Jurkat, Clone E6-1 (cell line): Measurements from ENCODE around the gene S100PBP.

ENCODE experiments used
- DNase-seq: peaks from one replicate; pipeline ENCODE4 v3.0.0-alpha.2; 2011; ENCODE audit warnings: low read depth, low spot score
- H3K4me3 ChIP-seq: 2 replicates; pipeline ENCODE4 v1.5.1; 2011; ENCODE audit warnings: mild to moderate bottlenecking, low read length, control low read depth, moderate library complexity

S100PBP gene

DNA sequence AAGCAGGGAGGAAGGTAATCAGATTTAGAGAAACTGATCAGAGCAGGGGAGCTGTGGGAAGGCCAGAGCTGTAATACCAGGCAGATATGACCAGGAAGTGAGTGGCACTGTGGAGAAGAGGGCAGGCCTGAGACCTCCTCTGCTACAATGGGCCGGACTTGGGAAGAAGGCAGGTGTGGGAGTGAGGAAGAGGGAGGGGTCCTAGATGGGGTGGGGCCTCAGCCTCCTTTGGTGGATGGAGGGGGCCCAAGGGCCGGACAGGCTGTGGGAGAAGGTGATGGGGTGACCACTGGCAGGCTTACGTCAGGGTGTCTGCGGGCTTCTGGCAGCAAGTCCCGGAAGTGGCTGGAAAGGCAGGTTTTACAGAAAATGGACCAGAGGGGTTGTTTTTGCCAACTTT lies 63.8 kb downstream of the S100PBP start:
- no peak for DNase-seq
- H3K4me3 ChIP-seq = no peak overlapping the region

DNA sequence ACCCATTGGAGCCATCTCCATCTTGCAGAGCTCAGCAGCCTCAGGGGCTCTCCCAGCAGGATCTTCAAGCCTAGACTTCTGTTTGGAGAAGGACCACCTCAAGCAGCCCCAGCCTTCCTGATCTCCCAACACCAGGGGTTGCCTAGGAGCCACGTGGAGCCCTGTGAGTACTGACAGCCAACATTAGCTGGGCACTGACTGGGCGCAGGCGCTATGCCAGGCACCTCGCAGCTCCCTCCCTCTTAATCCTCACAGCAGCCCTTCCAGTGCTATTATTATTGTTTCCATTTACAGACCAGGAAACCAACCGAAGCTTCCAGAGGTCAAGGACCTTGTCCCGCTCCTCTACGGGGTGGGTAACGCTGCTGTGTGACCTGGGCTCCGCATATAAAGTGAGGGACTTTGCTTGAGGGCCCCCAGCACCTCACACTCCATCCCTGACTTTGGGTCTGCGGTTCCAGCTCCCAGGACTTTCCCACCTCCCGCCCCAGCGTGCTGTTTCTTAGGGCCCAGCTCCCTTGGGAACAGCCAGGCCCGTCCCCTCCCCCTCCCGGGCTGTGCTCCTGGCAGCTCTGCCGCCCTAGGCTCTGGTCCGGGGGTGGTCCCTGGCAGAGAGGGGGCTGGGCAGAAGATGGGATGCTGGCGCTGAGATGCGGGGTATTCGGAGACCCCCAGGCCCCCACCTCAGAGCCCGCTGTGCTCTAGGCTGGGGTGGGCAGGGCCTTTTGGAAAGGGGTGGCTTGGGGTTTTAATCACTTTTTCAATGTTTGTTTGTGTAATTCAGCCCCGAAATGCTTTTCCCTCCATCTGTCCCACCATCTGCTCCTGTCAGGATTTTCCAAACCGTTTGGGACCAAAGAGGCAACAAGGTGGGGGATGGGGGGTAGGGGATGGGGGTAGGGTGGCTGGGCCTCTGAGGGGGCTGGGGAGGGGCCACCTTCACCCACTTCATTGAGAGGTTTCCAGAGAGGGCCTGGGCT lies 64.7 kb downstream of the S100PBP start:
- no peak overlapping the region for H3K4me3 ChIP-seq
- no peak for DNase-seq

DNA sequence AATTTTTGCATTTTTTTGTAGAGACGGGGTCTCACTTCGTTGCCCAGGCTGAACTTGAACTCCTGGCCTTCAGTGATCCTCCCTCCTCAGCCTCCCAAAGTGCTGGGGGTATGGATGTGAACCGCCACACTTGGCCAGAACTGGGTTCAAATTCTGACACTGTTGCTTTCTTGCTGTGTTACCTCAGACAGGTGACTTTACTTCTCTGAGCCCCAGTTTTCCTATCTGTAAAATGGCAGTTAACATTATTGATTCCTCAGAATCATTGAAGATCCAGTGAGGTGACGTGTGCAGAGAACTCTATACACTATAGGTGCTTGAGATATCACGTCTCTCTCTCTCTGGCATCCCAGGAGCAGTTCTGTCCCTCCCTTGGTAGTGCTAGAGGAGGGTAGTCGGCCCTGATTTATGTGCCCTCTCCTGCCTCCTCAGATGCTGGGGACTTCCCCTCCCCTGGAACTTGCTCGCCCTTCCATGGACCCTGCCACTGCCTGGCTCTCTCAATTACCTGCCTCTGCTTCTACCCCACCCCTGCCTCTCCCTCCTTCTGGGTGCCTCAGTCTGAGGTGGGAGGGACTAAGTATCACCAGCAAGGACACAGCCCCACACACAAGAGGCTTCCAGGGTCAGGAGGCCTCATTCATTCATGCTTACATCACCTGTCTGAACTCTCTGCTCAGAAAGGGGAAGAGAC lies 66.0 kb downstream of the S100PBP start:
- no peak for DNase-seq
- H3K4me3 ChIP-seq = no peak overlapping the region

DNA sequence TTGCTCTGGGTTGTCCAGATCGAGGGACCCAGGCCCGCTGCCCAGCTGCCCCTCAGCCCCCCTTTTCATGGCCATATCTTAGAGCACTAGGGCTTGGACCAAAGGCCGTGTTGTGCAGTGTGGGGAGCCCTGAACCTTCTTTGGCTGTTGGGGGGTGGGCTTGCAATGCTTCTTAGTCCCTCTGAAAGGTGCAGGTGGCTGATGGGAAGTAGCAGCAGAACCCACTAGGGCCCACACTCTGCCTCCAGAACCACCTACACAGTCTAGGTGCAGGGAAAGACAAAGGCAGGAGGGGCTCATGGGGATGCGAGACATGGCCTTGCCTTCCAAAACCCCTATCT lies 66.5 kb downstream of the S100PBP start:
- H3K4me3 ChIP-seq = no peak overlapping the region
- no peak for DNase-seq

DNA sequence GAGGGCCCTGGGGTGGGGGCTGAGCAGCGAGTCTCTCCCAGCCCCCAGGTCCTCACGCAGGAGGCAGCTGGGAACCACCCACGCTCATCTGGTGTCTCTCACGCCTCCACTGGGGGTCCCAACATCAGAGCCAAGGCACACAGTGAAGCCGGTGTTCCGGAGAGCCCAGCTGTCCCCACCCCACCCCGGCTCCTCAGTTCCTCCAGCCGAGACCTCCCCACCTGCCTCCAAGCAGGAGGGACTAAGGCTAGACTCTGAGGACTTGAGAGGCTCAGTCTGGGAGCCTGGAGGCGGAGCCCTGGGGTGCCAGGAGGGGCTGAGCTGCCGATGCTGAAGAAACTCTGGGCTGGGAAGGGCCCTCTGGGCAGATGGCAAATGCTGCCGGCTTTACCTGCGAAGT lies 67.3 kb downstream of the S100PBP start:
- DNase-seq = no peak
- no peak overlapping the region for H3K4me3 ChIP-seq

DNA sequence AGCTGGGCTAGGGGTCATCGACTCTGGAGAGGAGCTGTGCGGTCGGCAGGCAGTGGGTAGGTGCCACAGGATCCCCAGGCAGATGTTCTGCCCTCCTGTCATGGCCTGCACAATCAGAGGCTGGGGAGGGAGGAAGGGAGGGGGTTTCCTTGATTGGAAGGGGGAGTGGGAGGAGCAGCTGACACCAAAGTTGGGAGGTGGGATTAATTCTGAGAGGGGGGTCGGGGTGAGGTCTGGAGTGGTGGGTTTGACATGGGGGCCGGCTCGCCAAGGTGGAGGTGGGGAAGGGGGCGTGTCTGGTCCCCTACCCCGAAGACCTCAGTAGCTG lies 68.2 kb downstream of the S100PBP start:
- H3K4me3 ChIP-seq = no peak overlapping the region

DNA sequence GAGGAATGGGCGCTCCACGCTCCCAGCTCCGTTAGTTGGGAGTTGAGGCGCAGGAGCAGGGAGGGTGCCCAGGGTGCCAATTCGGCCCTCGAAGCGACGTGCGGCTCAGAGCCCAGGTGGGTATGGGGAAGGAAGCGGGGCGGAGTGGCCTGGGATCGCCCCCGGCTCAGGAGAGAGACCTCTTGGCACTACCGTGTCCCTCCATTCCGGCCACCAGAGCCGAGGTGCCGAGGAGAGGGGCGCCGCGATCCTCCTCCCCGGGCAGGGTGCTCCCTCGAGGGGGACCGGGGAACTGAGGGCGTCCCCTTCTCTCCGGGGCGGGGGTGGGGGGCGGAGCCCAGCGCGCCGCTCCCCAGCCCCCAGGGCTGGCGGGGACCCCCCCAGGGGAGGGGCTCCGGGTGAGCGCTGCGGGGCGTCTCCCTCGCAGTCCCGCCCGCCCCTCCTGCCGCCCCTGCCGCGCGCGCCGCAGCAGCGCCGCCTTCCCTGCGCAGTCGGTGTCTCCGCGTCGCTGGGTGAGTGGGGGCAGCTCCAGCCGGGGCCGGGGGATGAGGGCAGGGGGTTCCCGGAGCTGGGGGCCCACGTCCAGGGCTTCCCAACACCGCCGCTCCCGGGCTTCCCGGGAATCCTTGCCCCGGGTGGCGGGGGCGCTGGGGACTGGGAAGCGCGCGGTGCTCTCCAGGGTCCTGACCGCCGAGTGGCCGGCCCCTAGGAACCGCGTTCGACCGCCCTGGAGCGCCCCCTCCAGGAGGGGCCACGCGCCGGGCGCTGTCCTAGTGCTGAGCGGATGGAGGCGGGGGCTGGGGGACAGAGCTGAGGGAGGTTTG lies 68.8 kb downstream of the S100PBP start, which contains the start of gene HPCA:
Gene HPCA, plus strand, starts transcription at position 488 of the 824 bp plus-strand sequence. CDS start 2,408 bp downstream, outside the sequence.
- no peak for DNase-seq
- no peak within 1 kb of the TSS for H3K4me3 ChIP-seq

More for the DNA sequence above, 68.2 kb downstream of the S100PBP start:
- no peak for DNase-seq

DNA sequence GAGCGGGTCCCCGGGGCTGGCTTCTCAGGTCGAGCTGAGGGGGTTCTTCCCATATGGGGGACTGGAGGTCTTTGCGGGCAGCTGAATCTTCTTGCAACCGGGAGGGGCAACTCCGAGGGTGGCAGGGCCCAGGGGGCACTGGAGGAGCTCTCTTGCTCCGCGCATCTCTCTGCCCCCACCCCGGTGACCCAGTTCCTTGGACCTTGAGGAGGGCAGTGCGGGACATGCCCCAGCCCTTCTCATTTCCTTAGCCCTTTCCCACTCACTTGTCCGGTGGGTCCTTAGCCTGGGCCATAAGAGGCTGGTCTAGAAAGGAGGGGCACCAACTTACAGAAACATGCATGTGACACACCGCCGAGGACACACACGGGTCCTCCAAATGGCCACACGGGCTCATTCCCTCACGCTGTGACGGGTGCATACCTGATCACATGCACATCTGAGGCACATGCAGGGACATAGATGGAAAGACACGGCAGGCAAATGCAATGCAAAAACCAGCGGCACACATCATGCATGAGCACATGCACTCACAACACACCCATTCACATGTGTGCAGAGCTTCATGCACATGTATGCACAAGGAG lies 69.5 kb downstream of the S100PBP start:
- no peak overlapping the region for H3K4me3 ChIP-seq

DNA sequence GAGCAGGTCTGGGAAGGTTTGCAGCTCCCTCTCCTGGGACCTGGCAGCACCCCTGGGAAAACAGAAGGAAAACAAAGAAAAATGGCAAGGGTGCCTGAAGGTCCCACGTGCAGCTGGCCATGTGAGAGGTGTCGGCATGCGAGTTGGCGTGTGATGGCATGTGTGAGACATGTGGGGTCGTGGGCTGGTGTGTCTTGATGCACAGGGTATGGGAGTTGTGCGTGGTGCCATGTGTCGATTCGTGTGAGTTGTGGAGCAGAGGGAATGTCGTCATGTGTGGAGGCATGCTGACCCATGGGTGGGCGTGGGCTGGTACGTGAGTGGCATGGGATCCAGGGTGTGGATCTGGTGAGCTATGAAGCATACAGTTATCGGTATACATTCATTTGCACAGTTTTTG lies 70.2 kb downstream of the S100PBP start:
- no peak overlapping the region for H3K4me3 ChIP-seq
- no peak for DNase-seq

More for the DNA sequence above, 69.5 kb downstream of the S100PBP start:
- no peak for DNase-seq

DNA sequence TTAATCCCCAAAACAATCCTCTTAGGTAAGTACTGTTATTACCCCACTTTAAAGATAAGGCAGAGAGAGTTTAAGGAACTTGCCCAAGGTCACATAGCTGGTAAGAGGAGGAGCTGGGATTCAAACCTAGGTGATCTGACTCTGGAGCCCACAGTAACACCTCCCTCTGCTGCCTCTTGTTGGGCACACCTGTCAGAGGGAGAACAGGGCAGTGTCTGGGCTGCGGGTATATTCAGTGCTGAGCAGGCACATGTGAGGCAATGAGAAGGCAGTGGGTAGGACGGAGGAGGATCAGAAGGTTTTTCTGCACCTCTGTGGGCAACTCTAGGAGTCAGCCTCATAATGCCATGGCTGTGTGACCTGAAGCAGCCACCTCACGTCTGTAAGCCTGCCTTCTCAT lies 70.7 kb downstream of the S100PBP start:
- no peak overlapping the region for H3K4me3 ChIP-seq
- DNase-seq = no peak

DNA sequence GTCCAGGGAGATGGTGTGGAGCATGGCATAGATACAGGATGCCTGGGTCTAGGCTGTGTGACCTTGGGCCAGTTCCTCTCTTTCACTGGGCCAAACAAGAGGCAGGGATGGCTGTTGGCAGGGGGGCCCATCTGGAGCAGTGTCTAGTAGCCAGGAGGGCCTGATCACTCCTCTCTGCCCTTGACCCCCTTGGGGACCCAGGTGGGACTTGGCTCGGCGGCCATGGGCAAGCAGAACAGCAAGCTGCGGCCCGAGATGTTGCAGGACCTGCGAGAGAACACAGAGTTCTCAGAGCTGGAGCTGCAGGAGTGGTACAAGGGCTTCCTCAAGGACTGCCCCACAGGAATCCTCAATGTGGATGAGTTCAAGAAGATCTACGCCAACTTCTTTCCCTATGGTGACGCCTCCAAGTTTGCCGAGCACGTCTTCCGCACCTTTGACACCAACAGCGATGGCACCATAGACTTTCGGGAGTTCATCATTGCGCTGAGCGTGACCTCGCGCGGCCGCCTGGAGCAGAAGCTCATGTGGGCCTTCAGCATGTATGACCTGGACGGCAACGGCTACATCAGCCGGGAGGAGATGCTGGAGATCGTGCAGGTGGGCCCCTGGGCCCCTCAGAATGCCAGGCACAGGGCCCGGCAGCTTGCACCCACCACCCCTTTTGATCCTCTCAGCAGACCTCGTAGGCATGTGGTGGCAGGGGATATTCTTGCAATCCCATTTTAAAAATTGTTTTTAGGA lies 71.4 kb downstream of the S100PBP start:
- H3K4me3 ChIP-seq = no peak overlapping the region
- DNase-seq = no peak

DNA sequence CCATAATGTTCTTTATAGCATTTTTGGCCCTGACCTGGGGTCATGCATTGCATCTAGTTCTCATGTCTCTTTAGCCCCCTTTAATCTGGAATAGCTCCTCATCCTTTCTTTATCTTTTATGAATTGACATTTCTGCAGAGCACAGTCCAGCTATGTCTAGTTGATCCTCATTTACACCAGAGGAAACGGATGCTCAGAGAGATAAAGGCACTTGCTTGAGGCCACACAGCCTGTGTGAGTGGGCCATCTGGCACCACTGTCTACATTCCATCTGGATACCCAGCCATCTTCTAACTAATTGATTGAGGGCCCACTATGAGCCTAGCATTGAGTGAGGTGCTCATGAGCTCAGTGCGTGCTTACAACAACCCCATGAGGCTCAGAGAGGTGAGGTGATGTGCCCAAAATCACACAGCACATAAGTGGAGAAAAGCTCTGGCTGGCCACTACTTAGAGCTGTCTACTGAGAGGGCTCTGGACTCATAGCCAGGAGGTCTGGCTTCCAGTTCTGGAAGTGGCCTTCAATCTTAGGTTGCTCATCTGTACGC lies 72.4 kb downstream of the S100PBP start:
- no peak overlapping the region for H3K4me3 ChIP-seq
- DNase-seq = no peak

DNA sequence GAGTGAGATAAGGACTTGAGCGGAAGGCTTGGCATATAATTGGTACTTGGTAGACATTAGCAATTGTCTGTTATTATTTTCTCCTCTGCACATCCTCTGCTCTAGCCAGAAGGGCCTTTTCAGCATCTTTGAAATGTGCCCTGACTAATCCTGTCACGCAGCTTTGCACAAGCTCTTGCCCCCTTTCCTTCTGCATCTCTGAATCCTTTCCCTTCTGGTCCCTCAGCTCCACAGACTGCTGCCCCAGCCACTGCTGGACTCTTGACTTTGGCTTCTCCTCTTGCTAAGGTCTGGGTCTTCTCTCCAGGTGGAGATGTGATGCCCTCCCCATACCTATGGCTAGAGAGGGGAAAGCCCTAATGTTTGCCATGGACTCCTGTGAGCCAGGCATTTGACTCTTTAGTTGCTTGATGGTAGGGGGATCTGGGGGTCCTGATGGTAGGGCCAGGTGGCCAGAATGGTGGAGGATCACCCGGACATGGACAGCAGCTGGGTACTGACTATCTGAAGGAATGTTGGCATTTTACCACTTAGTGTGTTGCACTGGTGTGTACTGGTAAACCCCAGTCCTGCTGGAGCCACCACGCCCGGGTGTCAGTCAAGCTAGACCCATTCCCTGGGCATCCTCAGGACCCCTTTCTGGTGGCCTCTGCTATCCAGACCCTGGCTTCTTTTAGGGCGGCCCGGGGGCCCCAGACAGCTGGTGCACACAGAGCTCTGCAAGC lies 73.2 kb downstream of the S100PBP start:
- no peak overlapping the region for H3K4me3 ChIP-seq
- DNase-seq = no peak

DNA sequence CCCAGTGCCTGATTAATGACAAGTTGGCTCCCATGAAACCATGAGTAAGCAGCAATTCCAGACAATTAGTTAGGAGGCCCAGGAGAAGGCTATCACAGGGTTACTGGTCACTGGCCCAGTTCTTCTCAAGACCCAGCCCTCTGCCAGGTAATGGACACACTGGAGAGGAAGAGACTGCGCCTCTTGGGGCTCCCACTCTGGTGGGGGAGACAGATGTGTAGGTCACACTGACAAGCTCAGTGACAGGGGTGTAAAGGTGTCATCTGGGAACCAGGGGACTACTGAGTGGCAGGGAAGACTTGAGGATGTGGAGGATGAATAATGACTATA lies 73.8 kb downstream of the S100PBP start:
- no peak overlapping the region for H3K4me3 ChIP-seq
- DNase-seq = no peak

DNA sequence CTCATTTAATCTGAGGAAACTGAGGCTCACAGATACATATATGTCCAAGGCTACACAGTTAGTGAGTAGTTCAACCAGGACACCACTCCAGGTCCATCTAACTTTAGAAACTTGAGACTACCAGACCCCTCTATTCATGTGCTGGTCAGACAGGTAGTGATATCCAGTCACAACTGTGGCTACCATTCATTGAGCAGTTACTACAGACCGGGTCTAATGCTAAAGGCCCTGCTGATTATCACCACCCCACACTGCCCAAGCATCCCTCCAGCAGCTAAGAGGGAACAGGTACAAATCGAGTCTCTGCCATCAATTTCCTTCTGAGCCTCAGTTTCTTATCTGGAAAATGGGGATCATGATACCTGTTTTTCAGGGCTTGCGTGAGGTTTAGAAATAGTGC lies 74.2 kb downstream of the S100PBP start:
- no peak for DNase-seq
- H3K4me3 ChIP-seq = no peak overlapping the region

DNA sequence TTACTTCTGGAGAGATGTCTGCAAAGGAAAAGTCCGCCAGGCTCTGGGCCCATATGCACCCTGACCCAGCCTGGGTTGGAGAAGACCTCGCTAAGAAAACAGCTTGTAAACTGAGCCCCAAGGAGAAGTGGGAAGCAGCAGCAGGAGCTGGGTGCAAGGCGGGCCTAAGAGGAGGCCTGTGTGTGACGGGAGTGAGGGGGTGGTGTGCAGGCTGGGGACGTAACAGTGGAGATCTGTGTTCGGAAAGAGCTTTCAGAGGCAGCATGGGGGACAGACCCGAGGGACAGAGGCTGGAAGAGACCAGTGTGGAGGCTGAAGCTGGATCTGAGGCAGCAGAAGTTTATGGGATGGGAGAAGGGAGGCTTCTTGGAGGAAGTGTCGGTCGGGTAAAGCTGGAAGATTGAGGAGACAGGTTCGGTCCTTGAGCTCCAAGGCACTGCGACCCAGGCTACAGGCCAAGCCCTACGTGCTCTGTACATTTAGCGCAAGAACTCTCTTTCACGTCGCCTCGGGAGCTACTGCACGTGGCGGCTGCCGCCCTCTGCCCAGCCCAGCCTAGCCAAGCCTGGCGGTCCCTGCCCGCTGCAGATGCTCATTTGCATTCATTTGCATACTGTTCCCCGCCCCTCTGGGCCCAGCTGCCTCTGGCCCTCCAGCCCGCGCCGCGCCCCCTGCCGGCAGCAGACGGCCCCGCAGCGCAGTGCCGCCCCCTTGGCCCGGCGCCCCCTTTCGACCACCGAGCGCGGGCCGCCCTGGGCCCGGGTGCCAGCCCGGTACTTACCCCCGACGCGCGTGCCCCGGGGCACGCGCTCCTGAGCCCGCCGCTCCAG lies 75.1 kb downstream of the S100PBP start:
- DNase-seq = no peak
- no peak overlapping the region for H3K4me3 ChIP-seq
